HG02642 (cell line): ENCODE results near the gene FAM43B.

Experiments
- ATAC-seq: cut with Tn5 transposase; IDR thresholded peaks from one replicate; pipeline ENCODE4 v1.9.1; 2021; ENCODE audit warnings: mild to moderate bottlenecking; ENCODE audit not compliant: unreplicated experiment, poor library complexity

FAM43B gene

GRCh38 chr1:20546637-20547036 lies 5.7 kb upstream of the FAM43B start:
- no peak for ATAC-seq

DNA sequence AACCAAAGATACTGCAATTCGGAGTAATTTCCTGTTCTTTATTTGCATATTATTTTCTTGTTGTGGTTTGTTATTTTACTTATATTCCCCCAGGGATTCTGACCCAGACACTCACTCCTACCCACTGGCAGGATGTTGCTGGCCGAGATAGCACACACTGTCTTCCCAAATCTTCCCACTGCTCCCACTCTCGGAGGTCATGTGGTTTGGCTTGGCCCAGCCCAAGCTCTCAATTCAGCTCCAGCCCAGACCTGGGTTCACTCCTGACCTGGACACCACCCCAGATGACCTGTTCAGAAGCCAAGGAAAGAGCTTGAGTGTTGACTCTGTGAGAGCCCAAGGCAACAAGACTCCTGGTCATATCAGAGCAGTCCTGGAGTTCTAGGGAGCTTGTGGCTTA lies 1.2 kb upstream of the FAM43B start:
- ATAC-seq, result no peak

- no peak for ATAC-seq
Observed at GRCh38 chr1:20552728-20553445, 514 bp downstream of the FAM43B start.

DNA sequence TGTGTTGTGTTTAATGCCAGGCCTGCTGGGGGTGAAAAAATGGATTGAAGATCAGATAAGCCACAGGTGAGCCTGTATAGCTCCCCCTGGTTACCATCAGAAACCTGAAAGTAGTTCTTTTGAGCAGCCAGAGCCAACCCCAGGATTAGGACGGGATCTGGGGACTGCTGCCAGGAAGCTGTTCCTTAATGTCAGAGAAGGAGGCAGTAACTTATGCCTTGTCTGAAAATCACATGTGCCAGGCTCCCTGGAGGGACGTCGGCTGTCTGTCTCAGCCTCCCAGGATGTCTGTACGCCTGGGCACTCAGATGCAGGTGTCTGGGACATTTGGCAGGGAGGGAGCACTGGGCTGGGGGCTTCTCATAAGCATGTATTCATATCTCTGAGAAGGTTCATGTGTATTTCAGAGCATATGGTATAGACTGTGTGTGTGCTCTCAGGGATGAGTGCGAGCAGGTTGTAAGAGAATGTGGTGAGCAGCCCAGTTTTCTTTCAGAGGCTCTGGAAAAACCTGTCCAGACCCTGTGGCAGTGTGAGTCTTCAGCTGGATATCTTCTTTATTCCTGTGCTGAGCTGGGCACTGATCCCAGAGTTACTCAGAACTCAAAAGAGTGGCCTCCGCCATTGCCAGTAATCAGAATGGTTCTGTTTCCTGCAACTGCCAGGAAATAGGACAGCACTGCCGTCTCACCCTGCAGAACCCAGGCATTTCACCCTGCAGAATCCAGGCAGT lies 2.8 kb downstream of the FAM43B start:
- ATAC-seq, result no peak

DNA sequence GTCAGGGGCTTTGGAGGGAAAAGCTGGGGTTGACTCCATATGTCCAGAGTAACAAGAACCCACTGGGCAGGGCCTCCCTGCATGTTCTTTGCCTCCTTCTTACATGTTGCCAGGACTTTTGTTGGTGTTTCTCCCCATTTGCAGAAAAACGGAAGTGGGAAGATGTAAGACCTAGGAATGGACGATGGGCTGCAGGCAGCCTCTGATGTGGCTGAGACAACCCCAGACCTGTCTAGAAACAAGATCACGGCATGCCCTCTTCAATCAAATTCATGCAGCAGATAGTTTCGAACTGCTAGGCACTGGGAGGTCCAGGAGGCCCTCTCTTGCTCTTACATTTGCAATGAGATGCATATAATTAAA lies 3.4 kb downstream of the FAM43B start:
- no peak for ATAC-seq

GRCh38 chr1:20558191-20558590 lies 5.8 kb downstream of the FAM43B start:
- ATAC-seq, result no peak

DNA sequence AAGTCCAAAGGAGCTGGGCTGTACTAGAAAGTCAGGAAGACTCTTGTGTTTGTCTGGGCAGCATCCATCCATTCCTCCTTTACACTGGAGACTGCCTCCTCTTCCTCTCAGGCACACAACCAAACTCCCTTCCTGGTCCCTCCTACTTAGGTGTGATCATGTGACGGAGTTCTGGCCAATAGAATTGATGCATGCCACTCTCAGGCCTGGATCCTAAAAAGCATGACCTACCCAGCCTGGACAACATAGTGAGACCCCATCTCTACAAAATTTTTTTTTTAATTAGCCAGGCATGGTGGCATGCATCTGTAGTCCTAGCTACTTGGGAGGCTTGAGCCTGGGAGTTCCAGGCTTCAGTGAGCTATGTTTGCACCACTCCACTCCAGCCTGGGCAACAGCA lies 8.6 kb downstream of the FAM43B start:
- no peak for ATAC-seq

DNA sequence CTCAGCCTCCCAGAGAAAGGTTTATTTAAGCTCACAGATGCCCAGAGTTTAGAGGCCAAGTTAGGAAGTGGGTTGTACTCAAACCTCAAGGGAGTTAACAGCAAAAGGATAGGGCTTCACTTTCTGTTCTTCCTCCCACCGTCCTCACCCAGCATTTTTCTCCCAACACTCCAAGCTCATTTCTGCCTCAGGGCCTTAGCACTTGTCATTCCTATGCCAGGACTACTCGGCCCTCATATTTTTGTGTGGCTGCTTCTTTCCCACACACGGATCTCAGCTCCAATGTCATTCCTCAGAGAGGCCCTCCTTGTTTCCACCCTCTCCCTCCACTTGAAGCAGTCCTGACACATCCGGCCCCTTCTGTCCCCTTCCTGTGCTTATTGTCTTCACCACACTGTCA lies 12.9 kb downstream of the FAM43B start:
- ATAC-seq, result no peak

DNA sequence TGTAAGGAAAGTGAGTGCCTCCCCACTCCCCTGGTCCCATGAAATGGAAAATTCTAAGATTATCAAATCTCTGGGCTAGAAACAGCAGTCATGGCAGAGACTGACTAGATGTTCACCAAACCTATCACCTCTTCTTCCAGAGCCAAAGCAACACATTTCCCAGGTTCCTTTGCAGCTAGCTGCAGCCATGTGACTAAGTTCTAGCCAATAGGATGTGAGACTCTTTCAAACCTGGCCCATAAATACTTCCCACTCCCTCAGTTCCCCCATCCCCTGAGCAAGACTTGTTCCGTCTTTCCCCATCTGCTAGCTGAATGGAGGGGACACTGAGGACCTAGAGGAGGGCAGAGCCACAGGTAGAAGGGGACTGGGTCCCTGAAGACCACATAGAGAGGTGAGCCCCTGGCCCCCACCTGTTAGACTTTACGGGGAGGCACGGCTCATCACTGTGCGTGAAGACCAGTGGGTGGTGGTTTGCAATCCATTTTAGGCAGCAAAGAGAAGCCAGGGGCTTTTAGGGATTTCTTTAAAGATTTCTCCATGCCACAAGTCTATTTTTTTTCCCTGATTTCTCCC lies 17.2 kb downstream of the FAM43B start:
- no peak for ATAC-seq

GRCh38 chr1:20571427-20571826 lies 19.1 kb downstream of the FAM43B start:
- ATAC-seq, result no peak

DNA sequence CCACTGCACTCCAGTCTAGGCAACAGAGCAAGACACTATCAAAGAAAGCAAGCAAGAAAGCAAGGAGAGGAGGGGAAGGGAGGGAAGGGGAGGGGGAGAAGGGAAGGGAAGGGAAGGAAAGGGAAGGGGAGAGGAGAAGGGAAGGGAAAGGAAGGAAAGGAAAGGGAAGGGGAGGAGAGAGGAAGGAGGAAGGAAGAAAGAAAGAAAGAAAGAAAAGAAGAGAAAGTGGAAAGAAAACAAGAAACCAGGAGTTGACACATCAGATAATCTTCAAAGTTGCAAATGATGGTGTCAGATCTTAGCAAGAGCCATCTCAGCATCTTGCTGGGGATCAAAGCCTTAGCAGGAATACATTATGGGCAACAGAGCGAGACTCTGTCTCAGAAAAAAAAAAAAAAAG lies 21.6 kb downstream of the FAM43B start:
- ATAC-seq, result no peak

- no peak for ATAC-seq
Observed at GRCh38 chr1:20574686-20575540, 22.5 kb downstream of the FAM43B start.

GRCh38 chr1:20575541-20576336 lies 23.4 kb downstream of the FAM43B start:
- no peak for ATAC-seq

DNA sequence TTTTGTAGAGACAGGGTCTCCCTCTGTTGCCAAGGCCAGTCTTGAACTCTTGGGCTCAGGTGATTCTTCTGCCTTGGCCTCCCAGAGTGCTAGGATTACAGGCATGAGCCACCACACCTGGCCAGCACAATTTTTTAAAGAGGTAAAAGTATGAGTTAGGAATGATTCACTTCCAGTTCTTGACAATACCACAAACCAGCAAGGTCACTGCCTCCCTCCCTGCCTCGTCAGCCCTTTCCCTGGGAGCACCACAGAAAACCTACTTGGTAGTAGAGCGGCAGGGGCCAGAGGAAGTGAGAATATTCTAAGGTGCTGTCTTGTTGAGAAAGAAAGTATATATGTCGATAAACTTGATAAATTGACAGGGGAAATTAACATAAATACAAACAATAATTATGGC lies 25.7 kb downstream of the FAM43B start:
- no peak for ATAC-seq

DNA sequence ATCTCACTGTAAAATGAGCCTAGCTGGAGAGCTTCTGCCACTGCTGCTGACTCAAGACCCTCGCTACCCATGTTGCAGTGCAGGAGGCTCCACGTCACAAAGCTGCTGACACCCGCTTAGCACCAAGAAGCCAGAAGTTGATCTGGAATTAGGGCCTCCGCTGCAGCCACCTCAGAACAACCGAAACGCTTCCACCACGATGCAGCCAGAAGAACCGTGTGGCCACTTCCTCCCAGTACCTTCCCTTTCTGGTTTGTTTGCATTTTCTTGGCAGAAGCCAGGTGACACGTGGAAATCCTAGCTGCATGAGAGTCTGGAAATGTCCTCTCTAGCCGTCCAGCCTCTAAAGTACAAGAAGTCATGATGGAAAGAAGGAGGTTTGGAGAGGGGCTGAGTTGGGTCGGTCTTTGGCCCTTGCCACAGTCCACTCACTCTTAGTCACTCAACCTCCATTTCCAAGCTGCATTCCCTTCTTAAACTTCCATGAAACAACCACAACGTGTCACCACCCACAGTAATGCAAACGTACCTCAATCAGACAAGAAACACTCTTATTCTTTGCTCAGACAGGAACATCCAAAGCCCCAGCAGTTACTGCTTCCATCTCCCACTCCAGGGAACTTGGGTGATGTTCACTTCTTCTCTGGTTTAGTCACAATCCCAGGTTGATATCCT lies 26.5 kb downstream of the FAM43B start:
- ATAC-seq, result no peak

GRCh38 chr1:20584890-20585289 lies 32.5 kb downstream of the FAM43B start:
- no peak for ATAC-seq

- no peak for ATAC-seq
Observed at GRCh38 chr1:20586953-20587660, 34.7 kb downstream of the FAM43B start.

- no peak for ATAC-seq
Observed at GRCh38 chr1:20587661-20588053, 35.3 kb downstream of the FAM43B start.

DNA sequence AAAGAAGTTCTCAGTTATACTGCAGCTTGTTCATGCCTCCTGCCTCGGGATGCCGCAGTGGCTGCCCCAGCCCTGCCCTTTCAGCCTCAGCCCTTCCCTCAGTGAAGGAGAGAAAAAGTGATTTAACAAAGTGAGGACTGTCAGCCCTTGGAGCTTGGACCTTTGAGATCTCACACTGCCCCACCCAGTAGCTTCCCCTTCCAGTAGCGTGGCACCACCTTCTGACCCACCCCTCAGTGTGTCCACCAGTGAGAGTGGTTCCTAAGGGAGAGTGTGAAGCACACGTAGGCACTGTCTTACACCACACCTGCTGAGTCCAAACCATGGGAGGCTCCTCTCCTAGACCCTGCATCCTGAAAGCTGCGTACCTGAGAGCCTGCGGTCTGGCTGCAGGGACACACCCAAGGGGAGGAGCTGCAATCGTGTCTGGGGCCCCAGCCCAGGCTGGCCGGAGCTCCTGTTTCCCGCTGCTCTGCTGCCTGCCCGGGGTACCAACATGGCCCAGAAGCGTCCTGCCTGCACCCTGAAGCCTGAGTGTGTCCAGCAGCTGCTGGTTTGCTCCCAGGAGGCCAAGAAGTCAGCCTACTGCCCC lies 36.4 kb downstream of the FAM43B start, which contains the start of gene CDA:
CDA (plus strand) TSS at position 464 of the 592 bp plus-strand sequence; CDS start at position 497, 33 bp downstream.
- no peak for ATAC-seq
